Fibroblast of lung (primary cell): Measurements from ENCODE around the gene OS9. TPM values are rescaled to one million over a fixed set of nuclear protein-coding genes. Genes with fewer than 3 reads are reported as not detected.
"Not testable (repeated sequence)": the region's sequence is repeated elsewhere in the genome, so short reads cannot be mapped to it uniquely, and the experiment has no call there.

Experiments
- DNase-seq, 2 donors: peaks; one replicate each; pipeline versions ENCODE4 v3.0.0 to v3.0.0-alpha.2; 2010; ENCODE audit warnings: low read depth in 2 of 2
- H2AFZ ChIP-seq: 2 replicates; pipeline ENCODE4 v1.5.1; 2012; ENCODE audit warnings: low read length, control low read depth, inconsistent platforms
- H3K27ac ChIP-seq: 2 replicates; pipeline ENCODE4 v1.5.1; 2011; ENCODE audit warnings: low read length, control low read depth; ENCODE audit not compliant: insufficient read depth
- H3K27me3 ChIP-seq: 2 replicates; pipeline ENCODE4 v1.5.1; 2011; ENCODE audit warnings: mild to moderate bottlenecking, low read length; ENCODE audit not compliant: control insufficient read depth, insufficient read depth
- H3K36me3 ChIP-seq: 2 replicates; pipeline ENCODE4 v1.5.1; 2011; ENCODE audit warnings: low read length; ENCODE audit not compliant: control insufficient read depth, insufficient read depth
- H3K4me1 ChIP-seq: 2 replicates; pipeline ENCODE4 v1.5.1; 2011; ENCODE audit warnings: low read length; ENCODE audit not compliant: control insufficient read depth, insufficient read depth; ENCODE audit errors: extremely low read depth
- H3K4me2 ChIP-seq: 2 replicates; pipeline ENCODE4 v1.5.1; 2011; ENCODE audit warnings: low read length, control low read depth; ENCODE audit not compliant: insufficient read depth; ENCODE audit errors: extremely low read depth
- H3K4me3 ChIP-seq, 4 experiments: fragments of 200-600 bp in 1 of 4; sonication (generic) in 1 of 4; replicated peaks in 1 of 4; 2 replicates each; pipeline ENCODE4 v1.5.1; 2011 to 2016; ENCODE audit warnings: low read length in 4 of 4, low read depth in 3 of 4, mild to moderate bottlenecking in 3 of 4, control low read depth in 2 of 4, inconsistent platforms in 1 of 4, mixed read lengths in 1 of 4; ENCODE audit not compliant: insufficient read depth in 1 of 4; ENCODE audit errors: control extremely low read depth in 1 of 4
- H3K79me2 ChIP-seq: 2 replicates; pipeline ENCODE4 v1.5.1; 2012; ENCODE audit warnings: mild to moderate bottlenecking, low read length, inconsistent platforms; ENCODE audit not compliant: control insufficient read depth, insufficient read depth
- H3K9ac ChIP-seq: 2 replicates; pipeline ENCODE4 v1.5.1; 2011; ENCODE audit warnings: mild to moderate bottlenecking, low read length, control low read depth; ENCODE audit not compliant: insufficient read depth
- H3K9me3 ChIP-seq: 2 replicates; pipeline ENCODE4 v1.5.1; 2012; ENCODE audit warnings: low read depth, low read length; ENCODE audit not compliant: control insufficient read depth, insufficient read depth
- H4K20me1 ChIP-seq: 2 replicates; pipeline ENCODE4 v1.5.1; 2011; ENCODE audit warnings: low read length; ENCODE audit not compliant: control insufficient read depth, insufficient read depth; ENCODE audit errors: extremely low read depth
- CTCF ChIP-seq, 2 donors: IDR thresholded peaks in 1 of 2; conservative IDR thresholded peaks in 1 of 2; 1 replicate in 1 of 2; 2 replicates in 1 of 2; pipeline ENCODE4 v1.5.1; 2011 to 2012; ENCODE audit warnings: low read length in 2 of 2, control low read depth in 1 of 2, inconsistent platforms in 1 of 2, low read depth in 1 of 2, mild to moderate bottlenecking in 1 of 2
- EZH2 ChIP-seq: IDR thresholded peaks from 2 replicates; pipeline ENCODE4 v1.5.1; 2012; ENCODE audit warnings: low read length, control low read depth, mild to moderate bottlenecking; ENCODE audit errors: missing control alignments
- polyA plus RNA-seq, 2 donors: library from polyadenylated mRNA; depleted of rRNA in 1 of 2; stranded (reverse) in 1 of 2; unstranded in 1 of 2; fragments of >200 nt; gene quantifications; 2 replicates each; pipeline ENCODE4 v1.2.1, GENCODE V29; 2011 to 2012; ENCODE audit warnings: missing spikeins in 1 of 2
- total RNA-seq: library from RNA; depleted of rRNA; stranded (reverse); fragments of >200 nt; gene quantifications from 2 replicates; pipeline ENCODE4 v1.2.1, GENCODE V29; 2014

The OS9 gene
- total and polyA plus RNA-seq, 2 donors (not counting 1 experiment from before 2014, with no cell fraction given), result 170 to 316 TPM

- H3K79me2 ChIP-seq, result no peaks in the 10 kb centered on the region
- H3K27me3 ChIP-seq, result no peaks in the 10 kb centered on the region
- no peaks in the 10 kb centered on the region for H3K4me1 ChIP-seq
- no peaks in the 10 kb centered on the region for H4K20me1 ChIP-seq
- DNase-seq, result no peak
- H3K4me2 ChIP-seq, result no peak overlapping the region
- H3K4me3 ChIP-seq, result no peak overlapping the region
- no peak overlapping the region for H3K27ac ChIP-seq
- H2AFZ ChIP-seq, result no peak overlapping the region
- no peak overlapping the region for H3K9ac ChIP-seq
- no peaks in the 10 kb centered on the region for H3K9me3 ChIP-seq
- no peaks in the 10 kb centered on the region for H3K36me3 ChIP-seq
- TF ChIP-seq CTCF (conservative IDR thresholded peaks at IDR 0.05 in 1 of 2, IDR thresholded peaks at IDR 0.05 in 1 of 2; ENCODE audit: low read depth in 1 of 2, low read length in 2 of 2) (no peak), EZH2 (no peak)
These were observed 19.2 kb upstream of the OS9 start for GRCh38 chr12:57674691-57675090.

DNA sequence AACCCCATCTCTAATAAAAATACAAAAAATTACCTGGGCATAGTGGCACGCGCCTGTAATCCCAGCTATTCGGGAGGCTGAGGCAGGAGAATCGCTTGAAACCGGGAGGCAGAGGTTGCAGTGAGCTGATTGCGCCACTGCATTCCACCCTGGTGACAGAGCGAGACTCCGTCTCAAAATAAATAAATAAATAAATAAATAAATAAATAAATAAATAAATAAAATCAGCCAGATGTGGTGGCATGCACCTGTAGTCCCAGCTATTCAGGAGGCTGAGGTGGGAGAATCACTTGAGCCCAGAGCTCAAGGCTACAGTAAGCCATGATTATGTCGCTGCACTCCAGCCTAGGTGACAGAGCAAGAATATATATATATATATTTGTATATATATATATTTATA lies 16.0 kb upstream of the OS9 start:
- H3K36me3 ChIP-seq, H2AFZ ChIP-seq, H3K79me2 ChIP-seq, H3K4me3 ChIP-seq, DNase-seq, H3K9ac ChIP-seq, H4K20me1 ChIP-seq, H3K4me1 ChIP-seq, H3K27ac ChIP-seq, H3K4me2 ChIP-seq, H3K9me3 ChIP-seq, H3K27me3 ChIP-seq: not testable (repeated sequence)

DNA sequence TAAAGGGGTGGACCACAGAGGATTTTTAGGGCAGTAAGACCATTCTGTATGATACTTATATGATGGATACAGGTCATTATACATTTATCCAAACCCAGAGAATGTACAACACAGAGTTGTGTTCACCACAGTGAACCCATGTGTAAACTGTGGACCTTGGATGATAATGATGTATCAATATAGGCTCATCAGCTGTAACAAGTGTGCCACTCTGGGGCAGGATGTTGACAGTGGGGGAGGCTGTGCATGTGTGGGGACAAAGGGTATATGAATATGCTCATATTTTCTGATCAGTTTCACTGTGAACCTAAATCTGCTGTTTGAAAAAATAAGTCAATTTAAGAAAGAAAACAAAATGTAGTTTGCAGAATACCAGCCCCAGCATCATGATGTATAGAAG lies 14.2 kb upstream of the OS9 start:
- Histone ChIP-seq H4K20me1 (no peaks in the 10 kb centered on the region), H3K27me3 (no peaks in the 10 kb centered on the region), H3K4me1 (no peaks in the 10 kb centered on the region), H3K27ac (no peak overlapping the region), H3K9ac (no peak overlapping the region), H3K79me2 (no peaks in the 10 kb centered on the region), H3K36me3 (no peaks in the 10 kb centered on the region), H3K4me2 (no peak overlapping the region), H3K4me3 (no peak overlapping the region), H3K9me3 (no peaks in the 10 kb centered on the region), H2AFZ (no peak overlapping the region)
- TF ChIP-seq CTCF (conservative IDR thresholded peaks at IDR 0.05 in 1 of 2, IDR thresholded peaks at IDR 0.05 in 1 of 2; ENCODE audit: low read depth in 1 of 2, low read length in 2 of 2), result no peak
- TF ChIP-seq EZH2, result no peak
- no peak for DNase-seq
